Measurements from ENCODE around the gene MAL. TPM values are rescaled to one million over a fixed set of nuclear protein-coding genes. Genes with fewer than 3 reads are reported as not detected.

MAL gene
- total and polyA plus RNA-seq, 2 experiments from 2014 or later, result 1.4 TPM; not detected in 1

DNA sequence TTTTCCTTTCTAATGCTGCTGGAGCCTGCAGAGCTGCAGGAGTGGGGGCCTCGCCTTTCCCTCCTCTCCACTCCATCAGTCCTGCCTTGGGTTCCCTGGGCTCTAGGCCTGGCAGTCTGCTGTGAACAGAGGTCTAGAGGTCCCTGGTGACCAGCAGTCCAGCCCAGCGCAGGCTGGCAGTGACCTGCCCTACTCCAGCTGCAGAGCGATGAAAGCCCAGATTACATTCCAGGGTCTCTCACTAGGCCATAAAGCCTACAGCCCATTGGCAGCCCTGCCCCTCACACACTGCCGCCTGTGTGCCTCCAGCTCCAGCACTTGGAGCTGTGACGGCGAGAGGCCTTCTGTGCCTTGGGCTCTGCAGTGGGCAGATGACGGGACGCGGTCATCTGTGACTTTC, 14.8 kb upstream of the MAL start:
- no peaks in the 10 kb centered on the region for H3K27me3 ChIP-seq

DNA sequence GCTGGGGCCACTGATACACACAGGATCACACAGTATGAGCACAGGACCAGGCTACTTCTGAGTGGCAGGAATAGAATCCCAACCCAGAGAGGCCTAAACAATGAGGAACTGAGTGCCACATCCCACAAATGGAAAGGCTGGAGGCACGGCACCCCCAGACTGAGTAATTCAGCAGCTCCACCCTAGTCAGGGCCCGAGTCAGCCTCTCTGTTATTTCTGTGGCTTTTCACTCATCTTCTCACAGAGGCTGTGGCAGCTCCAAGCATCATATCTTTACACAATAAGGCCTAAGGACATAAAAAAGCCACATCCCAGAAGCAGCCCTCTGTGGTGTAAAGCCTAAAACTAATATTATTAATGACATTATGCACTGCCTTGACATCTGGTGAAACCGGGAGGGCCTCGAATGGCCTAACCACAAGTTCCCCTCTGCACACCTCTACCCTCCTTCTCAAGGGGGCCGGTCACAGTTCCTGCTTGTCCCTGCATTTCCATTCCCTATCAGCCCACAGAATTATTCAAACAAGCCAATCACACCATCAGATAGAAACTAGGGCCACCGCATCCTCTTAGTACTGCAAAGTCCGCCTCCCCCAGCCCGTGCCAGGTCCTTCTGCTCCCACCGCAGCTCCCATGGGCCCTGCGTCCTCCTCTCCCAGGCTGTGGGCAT, 12.5 kb upstream of the MAL start:
- H3K36me3 ChIP-seq (replicated peaks; ENCODE audit: insufficient read depth, low read depth), result no peaks in the 10 kb centered on the region
- no peaks in the 10 kb centered on the region for H3K4me1 ChIP-seq (ENCODE audit: insufficient read depth)
- DNase-seq (ENCODE audit: low spot score), result no peak
- H3K4me3 ChIP-seq, result no peak overlapping the region
- no peak overlapping the region for H3K4me2 ChIP-seq
- no peak overlapping the region for H3K27ac ChIP-seq
- H4K20me1 ChIP-seq (ENCODE audit: insufficient read depth, poor library complexity, severe bottlenecking), result no peaks in the 10 kb centered on the region
- TF ChIP-seq EZH2phosphoT487 (IDR thresholded peaks at IDR 0.05; ENCODE audit: low read depth, severe bottlenecking, unreplicated experiment), result no peak
- TF ChIP-seq, protein P1, sequence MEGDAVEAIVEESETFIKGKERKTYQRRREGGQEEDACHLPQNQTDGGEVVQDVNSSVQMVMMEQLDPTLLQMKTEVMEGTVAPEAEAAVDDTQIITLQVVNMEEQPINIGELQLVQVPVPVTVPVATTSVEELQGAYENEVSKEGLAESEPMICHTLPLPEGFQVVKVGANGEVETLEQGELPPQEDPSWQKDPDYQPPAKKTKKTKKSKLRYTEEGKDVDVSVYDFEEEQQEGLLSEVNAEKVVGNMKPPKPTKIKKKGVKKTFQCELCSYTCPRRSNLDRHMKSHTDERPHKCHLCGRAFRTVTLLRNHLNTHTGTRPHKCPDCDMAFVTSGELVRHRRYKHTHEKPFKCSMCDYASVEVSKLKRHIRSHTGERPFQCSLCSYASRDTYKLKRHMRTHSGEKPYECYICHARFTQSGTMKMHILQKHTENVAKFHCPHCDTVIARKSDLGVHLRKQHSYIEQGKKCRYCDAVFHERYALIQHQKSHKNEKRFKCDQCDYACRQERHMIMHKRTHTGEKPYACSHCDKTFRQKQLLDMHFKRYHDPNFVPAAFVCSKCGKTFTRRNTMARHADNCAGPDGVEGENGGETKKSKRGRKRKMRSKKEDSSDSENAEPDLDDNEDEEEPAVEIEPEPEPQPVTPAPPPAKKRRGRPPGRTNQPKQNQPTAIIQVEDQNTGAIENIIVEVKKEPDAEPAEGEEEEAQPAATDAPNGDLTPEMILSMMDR (IDR thresholded peaks at IDR 0.05; ENCODE audit: poor library complexity), result no peak
- no peak for TF ChIP-seq EZH2 (IDR thresholded peaks at IDR 0.05; ENCODE audit: borderline replicate concordance)
- 85% methylated on average over 10 of the region's 10 CpGs for WGBS (ENCODE audit: low lambda C conversion rate, missing lambda C conversion rate)
- no peaks in the 10 kb centered on the region for H3K27me3 ChIP-seq
- H3K9me2 ChIP-seq (replicated peaks; ENCODE audit: insufficient read depth), result no peaks in the 10 kb centered on the region
- no peaks in the 10 kb centered on the region for H3K9me3 ChIP-seq (ENCODE audit: low read depth)
- H3K79me2 ChIP-seq, result no peaks in the 10 kb centered on the region
- no peak overlapping the region for H2AFZ ChIP-seq

More for the DNA sequence above, 14.8 kb upstream of the MAL start:
- no peaks in the 10 kb centered on the region for H4K20me1 ChIP-seq (ENCODE audit: insufficient read depth, poor library complexity, severe bottlenecking)
- H2AFZ ChIP-seq, result no peak overlapping the region
- no peaks in the 10 kb centered on the region for H3K9me3 ChIP-seq (ENCODE audit: low read depth)
- no peak for DNase-seq (ENCODE audit: low spot score)
- 87% methylated on average over 9 of the region's 9 CpGs for WGBS (ENCODE audit: low lambda C conversion rate, missing lambda C conversion rate)
- H3K4me3 ChIP-seq, result no peak overlapping the region
- no peak overlapping the region for H3K4me2 ChIP-seq
- no peaks in the 10 kb centered on the region for H3K4me1 ChIP-seq (ENCODE audit: insufficient read depth)
- TF ChIP-seq EZH2 (IDR thresholded peaks at IDR 0.05; ENCODE audit: borderline replicate concordance), result no peak
- TF ChIP-seq, protein P1 (IDR thresholded peaks at IDR 0.05; ENCODE audit: poor library complexity), result no peak
- H3K36me3 ChIP-seq (replicated peaks; ENCODE audit: insufficient read depth, low read depth), result no peaks in the 10 kb centered on the region
- H3K79me2 ChIP-seq, result no peaks in the 10 kb centered on the region
- no peak overlapping the region for H3K27ac ChIP-seq
- H3K9me2 ChIP-seq (replicated peaks; ENCODE audit: insufficient read depth), result no peaks in the 10 kb centered on the region

DNA sequence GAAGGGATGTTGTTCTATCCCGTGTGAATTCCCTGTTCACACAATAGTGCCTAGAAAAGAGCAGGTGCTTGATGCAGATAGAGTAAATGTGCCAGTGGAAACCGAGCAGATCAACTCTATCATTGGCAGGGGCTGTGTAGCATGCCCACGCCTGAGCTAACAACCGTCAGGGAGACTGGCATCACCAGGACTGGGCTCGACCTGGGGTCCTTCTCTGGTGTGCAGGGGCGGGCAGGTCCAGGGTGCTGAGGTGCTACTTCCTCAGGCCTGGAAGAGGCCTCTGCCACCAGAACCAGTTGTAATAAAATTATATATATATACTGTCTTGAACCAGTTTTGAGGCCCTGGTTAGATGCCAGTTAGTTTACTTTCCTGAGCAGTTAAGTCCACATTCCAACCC, 11.8 kb upstream of the MAL start:
- no peaks in the 10 kb centered on the region for H3K9me3 ChIP-seq (ENCODE audit: low read depth)
- H3K4me3 ChIP-seq, result no peak overlapping the region
- H3K4me2 ChIP-seq, result no peak overlapping the region
- no peaks in the 10 kb centered on the region for H3K27me3 ChIP-seq
- no peaks in the 10 kb centered on the region for H3K79me2 ChIP-seq
- no peaks in the 10 kb centered on the region for H4K20me1 ChIP-seq (ENCODE audit: insufficient read depth, poor library complexity, severe bottlenecking)
- TF ChIP-seq, protein P1 (IDR thresholded peaks at IDR 0.05; ENCODE audit: poor library complexity), result no peak
- 68% methylated on average over 6 of the region's 6 CpGs for WGBS (ENCODE audit: low lambda C conversion rate, missing lambda C conversion rate)
- H3K4me1 ChIP-seq (ENCODE audit: insufficient read depth), result no peaks in the 10 kb centered on the region
- no peak overlapping the region for H3K27ac ChIP-seq
- H2AFZ ChIP-seq, result no peak overlapping the region
- no peak for DNase-seq (ENCODE audit: low spot score)
- no peaks in the 10 kb centered on the region for H3K9me2 ChIP-seq (replicated peaks; ENCODE audit: insufficient read depth)
- no peaks in the 10 kb centered on the region for H3K36me3 ChIP-seq (replicated peaks; ENCODE audit: insufficient read depth, low read depth)

Data from hepatocyte (in vitro differentiated cells).